ENCODE measurements around the gene OTOS.

OTOS gene

DNA sequence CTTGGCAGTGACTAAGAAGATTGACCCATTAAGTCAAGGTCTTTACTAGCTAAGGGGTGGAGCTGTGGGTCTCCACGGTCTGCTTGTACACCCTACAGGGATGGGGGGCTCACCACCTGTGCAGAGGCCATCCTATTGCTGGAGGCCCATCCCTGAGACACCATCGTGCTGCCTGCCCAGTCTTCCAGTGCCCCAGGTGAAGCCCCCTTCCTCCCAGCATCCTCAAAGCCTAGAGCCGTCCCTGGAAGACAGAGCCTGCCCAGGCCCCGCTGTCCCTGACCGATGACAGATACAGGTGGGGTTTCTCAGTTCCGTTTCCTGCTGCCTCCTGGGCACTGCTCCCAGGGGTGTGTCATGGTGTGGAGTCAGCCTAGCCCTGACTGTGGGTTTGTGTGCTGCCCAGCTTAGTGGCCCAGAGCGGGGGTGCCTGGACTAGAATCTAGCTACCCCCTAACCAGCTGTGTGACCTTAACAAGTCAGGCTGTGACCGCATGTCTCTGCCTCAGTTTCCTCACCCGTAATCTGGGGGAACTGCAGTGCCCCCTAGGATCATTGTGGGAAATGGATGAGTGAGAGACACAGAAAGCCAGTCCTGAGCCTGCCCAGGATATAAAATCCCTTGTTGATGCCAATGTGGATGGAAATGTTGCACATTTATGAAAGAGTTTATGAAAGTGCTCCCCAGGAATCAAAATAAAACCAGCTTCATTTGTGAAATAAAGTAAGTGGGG lies 2.0 kb downstream of the OTOS start:
- TF ChIP-seq TCF12 (IDR thresholded peaks at IDR 0.05; ENCODE audit: low read depth) (no peak), EP300 (IDR thresholded peaks at IDR 0.05; ENCODE audit: borderline replicate concordance) (no peak), CREB1 (IDR thresholded peaks at IDR 0.05; ENCODE audit: low read depth) (no peak), CEBPB (IDR thresholded peaks at IDR 0.05) (no peak), NFIC (IDR thresholded peaks at IDR 0.05) (no peak), EGR1 (IDR thresholded peaks at IDR 0.05) (no peak), YY1 (IDR thresholded peaks at IDR 0.05; ENCODE audit: low read depth) (no peak), ZBTB7A (IDR thresholded peaks at IDR 0.05; ENCODE audit: low read depth) (no peak), TEAD4 (IDR thresholded peaks at IDR 0.05) (no peak), RAD21 (IDR thresholded peaks at IDR 0.05; ENCODE audit: low read depth) (no peak), TAF1 (IDR thresholded peaks at IDR 0.05; ENCODE audit: low read depth) (no peak), FOXM1 (IDR thresholded peaks at IDR 0.05; ENCODE audit: borderline replicate concordance, low read depth) (no peak)
- TF ChIP-seq, protein P1, sequence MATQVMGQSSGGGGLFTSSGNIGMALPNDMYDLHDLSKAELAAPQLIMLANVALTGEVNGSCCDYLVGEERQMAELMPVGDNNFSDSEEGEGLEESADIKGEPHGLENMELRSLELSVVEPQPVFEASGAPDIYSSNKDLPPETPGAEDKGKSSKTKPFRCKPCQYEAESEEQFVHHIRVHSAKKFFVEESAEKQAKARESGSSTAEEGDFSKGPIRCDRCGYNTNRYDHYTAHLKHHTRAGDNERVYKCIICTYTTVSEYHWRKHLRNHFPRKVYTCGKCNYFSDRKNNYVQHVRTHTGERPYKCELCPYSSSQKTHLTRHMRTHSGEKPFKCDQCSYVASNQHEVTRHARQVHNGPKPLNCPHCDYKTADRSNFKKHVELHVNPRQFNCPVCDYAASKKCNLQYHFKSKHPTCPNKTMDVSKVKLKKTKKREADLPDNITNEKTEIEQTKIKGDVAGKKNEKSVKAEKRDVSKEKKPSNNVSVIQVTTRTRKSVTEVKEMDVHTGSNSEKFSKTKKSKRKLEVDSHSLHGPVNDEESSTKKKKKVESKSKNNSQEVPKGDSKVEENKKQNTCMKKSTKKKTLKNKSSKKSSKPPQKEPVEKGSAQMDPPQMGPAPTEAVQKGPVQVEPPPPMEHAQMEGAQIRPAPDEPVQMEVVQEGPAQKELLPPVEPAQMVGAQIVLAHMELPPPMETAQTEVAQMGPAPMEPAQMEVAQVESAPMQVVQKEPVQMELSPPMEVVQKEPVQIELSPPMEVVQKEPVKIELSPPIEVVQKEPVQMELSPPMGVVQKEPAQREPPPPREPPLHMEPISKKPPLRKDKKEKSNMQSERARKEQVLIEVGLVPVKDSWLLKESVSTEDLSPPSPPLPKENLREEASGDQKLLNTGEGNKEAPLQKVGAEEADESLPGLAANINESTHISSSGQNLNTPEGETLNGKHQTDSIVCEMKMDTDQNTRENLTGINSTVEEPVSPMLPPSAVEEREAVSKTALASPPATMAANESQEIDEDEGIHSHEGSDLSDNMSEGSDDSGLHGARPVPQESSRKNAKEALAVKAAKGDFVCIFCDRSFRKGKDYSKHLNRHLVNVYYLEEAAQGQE (IDR thresholded peaks at IDR 0.05; ENCODE audit: low read depth), result no peak
- TF ChIP-seq, protein P2, sequence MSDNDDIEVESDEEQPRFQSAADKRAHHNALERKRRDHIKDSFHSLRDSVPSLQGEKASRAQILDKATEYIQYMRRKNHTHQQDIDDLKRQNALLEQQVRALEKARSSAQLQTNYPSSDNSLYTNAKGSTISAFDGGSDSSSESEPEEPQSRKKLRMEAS (IDR thresholded peaks at IDR 0.05), result no peak
- TF ChIP-seq, protein P3, sequence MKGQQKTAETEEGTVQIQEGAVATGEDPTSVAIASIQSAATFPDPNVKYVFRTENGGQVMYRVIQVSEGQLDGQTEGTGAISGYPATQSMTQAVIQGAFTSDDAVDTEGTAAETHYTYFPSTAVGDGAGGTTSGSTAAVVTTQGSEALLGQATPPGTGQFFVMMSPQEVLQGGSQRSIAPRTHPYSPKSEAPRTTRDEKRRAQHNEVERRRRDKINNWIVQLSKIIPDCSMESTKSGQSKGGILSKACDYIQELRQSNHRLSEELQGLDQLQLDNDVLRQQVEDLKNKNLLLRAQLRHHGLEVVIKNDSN (IDR thresholded peaks at IDR 0.05), result no peak

DNA sequence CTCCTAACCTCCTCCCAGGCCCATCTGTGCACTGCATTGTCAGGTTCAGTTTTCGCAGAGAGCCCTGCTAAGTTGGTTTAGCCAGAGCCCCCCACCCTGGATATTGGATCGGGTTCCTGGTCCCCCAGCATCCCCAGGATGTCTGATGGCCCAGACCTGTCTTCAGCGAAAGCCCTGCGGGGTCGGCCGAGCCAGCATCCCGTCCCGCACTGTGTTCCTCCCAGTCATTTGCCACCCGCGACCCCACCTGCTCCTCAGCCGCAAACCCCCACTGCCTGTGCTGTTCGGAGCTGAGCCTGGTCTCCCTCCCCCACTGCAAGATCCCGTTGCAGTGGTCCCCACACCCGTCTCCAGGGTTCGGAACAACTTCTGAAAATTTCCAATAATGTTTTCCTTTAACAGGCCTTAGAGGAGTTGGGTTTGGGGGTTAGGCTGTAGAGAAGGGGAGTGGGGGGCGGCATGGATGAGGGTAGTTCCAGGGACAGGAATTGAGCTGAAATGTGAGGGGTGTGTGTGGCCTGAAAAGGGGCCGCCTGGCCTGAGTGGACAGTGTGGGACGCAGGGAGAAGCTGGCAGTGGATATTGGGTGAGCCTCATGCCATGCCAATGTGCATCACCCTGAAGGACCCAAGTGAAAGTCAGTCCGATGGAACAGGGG lies 2.7 kb downstream of the OTOS start:
- TF ChIP-seq TCF12 (IDR thresholded peaks at IDR 0.05; ENCODE audit: low read depth) (no peak), NFIC (IDR thresholded peaks at IDR 0.05) (no peak), ZBTB7A (IDR thresholded peaks at IDR 0.05; ENCODE audit: low read depth) (no peak), EGR1 (IDR thresholded peaks at IDR 0.05) (no peak), TEAD4 (IDR thresholded peaks at IDR 0.05) (no peak), EP300 (IDR thresholded peaks at IDR 0.05; ENCODE audit: borderline replicate concordance) (no peak)
- TF ChIP-seq, protein P1 (IDR thresholded peaks at IDR 0.05; ENCODE audit: low read depth), result no peak
- TF ChIP-seq, protein P3 (IDR thresholded peaks at IDR 0.05), result no peak
- TF ChIP-seq, protein P2 (IDR thresholded peaks at IDR 0.05), result no peak

DNA sequence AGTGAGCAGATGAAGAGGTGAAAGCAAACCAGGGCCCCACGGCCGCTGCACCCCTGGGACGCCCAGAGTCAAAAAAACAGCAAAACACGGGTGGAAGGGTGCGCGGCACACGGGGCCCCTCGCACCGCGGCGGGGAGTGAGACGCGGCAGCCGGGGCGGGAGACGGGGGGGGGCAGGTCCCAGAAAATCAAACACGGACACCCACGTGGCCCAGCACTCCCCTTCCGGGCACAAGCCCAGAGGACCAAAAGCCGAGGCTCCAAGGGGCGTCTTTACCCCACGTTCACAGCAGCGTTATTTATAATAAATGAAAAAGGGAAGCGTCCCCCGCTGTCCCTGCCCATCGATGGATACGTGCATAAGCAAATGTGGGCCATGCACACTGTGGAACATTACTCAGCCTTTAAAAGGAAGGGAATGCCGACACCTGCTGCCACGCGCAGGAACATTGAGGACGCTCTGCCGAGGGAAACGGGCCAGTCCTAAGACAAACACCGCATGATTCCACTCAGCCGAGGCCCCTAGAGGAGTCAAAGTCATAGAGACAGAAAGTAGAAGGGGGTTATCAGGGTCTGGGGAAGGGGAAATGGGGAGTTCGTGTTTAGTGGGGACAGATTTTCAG lies 3.7 kb downstream of the OTOS start:
- TF ChIP-seq NFIC (IDR thresholded peaks at IDR 0.05), result no peak
- TF ChIP-seq, protein P2 (IDR thresholded peaks at IDR 0.05), result no peak
- no peak for TF ChIP-seq TAF1 (IDR thresholded peaks at IDR 0.05; ENCODE audit: low read depth)
- TF ChIP-seq, protein P1 (IDR thresholded peaks at IDR 0.05; ENCODE audit: low read depth), result no peak
- no peak for TF ChIP-seq RAD21 (IDR thresholded peaks at IDR 0.05; ENCODE audit: low read depth)
- no peak for TF ChIP-seq TCF12 (IDR thresholded peaks at IDR 0.05; ENCODE audit: low read depth)
- TF ChIP-seq CEBPB (IDR thresholded peaks at IDR 0.05), result no peak
- TF ChIP-seq, protein P3 (IDR thresholded peaks at IDR 0.05), result no peak
- TF ChIP-seq YY1 (IDR thresholded peaks at IDR 0.05; ENCODE audit: low read depth), result no peak
- TF ChIP-seq FOXM1 (IDR thresholded peaks at IDR 0.05; ENCODE audit: borderline replicate concordance, low read depth), result no peak
- no peak for TF ChIP-seq ZBTB7A (IDR thresholded peaks at IDR 0.05; ENCODE audit: low read depth)
- no peak for TF ChIP-seq CREB1 (IDR thresholded peaks at IDR 0.05; ENCODE audit: low read depth)
